Measurements from ENCODE around the gene DCLRE1C. TPM values are rescaled to one million over a fixed set of nuclear protein-coding genes. Genes with fewer than 3 reads are reported as not detected.
"Not testable (repeated sequence)": the region's sequence is repeated elsewhere in the genome, so short reads cannot be mapped to it uniquely, and the experiment has no call there.

The DCLRE1C gene
- polyA plus RNA-seq (2013, experiment 1 of 2) = 2.3 TPM
- polyA plus RNA-seq (2013, experiment 2 of 2) = 2.1 TPM

DNA sequence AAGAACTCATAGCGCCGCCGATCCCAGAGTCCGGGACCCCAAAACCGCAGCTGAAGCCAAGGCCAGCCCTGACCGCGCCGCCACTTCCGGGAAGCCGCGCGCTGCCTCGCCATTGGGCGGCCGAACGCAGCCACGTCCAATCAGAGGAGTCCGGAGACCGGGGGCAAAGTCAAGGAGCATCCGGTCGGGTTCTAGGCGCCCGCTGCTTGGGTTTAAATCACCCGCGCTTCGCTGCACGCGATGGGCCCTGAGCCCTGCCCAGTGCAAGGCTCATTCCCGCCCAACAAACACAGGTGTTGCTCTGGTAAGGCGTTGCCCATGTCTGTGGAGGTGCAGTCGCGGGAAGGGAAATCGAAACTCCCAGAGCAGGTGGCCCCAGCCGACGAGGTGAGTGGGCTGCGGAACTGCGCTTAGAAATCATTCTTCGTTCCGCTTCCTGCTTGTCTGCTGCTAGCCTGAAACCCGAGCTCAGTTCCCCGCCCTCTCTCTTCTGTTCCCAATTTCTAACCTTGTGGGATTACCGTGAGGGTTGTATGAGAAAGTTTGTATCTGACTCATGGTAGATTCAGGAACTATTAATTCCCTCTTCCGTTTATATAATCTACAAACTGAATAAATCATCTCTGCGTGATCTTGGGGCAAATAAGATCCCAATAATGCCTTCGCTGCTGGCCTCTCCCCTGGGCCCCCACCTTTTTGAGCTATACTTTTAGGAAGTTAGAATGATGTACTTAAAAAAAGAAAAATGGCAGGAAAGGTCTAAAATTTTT lies at the start of gene DCLRE1C:
Gene DCLRE1C (minus strand): TSS at position 96 of the 770 bp plus-strand sequence. CDS start 86 bp downstream, at position 10.
- peak within 1 kb of the TSS; percentile 89 for H3K56ac ChIP-seq (ENCODE audit: low read length)

DNA sequence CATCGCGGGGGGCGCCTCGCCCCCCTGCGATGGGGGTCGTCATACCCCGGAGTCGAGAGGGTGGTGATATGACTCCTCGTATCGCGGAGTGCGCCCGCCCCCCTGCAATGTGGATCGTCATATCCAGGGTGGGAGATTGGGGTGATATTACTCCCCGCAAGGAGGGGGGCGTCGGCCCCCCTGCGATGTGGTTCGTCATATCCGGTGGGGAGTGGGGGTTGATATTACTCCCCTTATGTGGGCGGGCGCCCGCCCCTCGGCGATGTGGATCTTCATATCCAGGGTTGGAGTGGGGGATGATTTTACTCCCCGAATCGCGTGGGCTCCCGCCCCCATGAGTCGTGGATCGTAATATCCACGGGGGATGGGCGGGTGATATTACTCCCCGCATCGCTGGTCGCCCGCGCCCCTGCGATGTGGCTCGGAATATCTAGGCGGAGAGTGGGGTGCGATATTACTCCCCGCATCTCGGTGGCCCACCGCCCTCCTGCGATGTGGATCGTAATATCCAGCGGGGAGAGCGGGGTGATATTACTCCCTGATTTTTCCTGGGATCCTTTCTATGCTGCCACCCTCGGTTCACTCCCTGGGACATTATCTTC lies 42.2 kb upstream of the DCLRE1C start:
- Histone ChIP-seq H3K9ac (ENCODE audit: low read length) (no peak overlapping the region), H3K27ac (ENCODE audit: low read depth, low read length) (no peak overlapping the region), H4K5ac (ENCODE audit: low read length) (no peak overlapping the region), H3K79me2 (ENCODE audit: control insufficient read depth, insufficient read depth, low read length) (no peaks in the 10 kb centered on the region), H3K79me1 (ENCODE audit: low read length) (no peaks in the 10 kb centered on the region), H3K4me2 (ENCODE audit: low read length) (no peak overlapping the region), H4K8ac (ENCODE audit: low read depth, low read length) (no peak overlapping the region), H2BK5ac (ENCODE audit: low read length) (no peak overlapping the region), H2AK5ac (ENCODE audit: low read length) (no peak overlapping the region), H3K4ac (ENCODE audit: low read depth, low read length) (no peak overlapping the region), H3K18ac (ENCODE audit: low read length) (no peak overlapping the region), H2BK120ac (ENCODE audit: low read depth, low read length) (no peak overlapping the region), H3K27me3 (ENCODE audit: insufficient read depth, low read length, poor library complexity) (no peaks in the 10 kb centered on the region), H3K36me3 (ENCODE audit: control insufficient read depth, insufficient read depth, low read length) (no peaks in the 10 kb centered on the region), H3K4me1 (ENCODE audit: control insufficient read depth, low read depth, low read length) (no peaks in the 10 kb centered on the region), H2BK15ac (replicated peaks; ENCODE audit: low read depth) (no peak overlapping the region), H3K23ac (ENCODE audit: low read length) (no peak overlapping the region), H3K4me3 (ENCODE audit: low read length) (no peak overlapping the region), H3K56ac (ENCODE audit: low read length) (no peak overlapping the region)
- DNase-seq = no peak
- no CpG with 5 or more reads among the region's 50 CpGs for WGBS (ENCODE audit: extremely low coverage, insufficient coverage, low lambda C conversion rate)

More for the DNA sequence above, at the start of gene DCLRE1C:
- no peak within 1 kb of the TSS for H4K8ac ChIP-seq (ENCODE audit: low read depth, low read length)
- no peak within 1 kb of the TSS for H3K23ac ChIP-seq (ENCODE audit: low read length)
- H2BK120ac ChIP-seq (ENCODE audit: low read depth, low read length) = no peak within 1 kb of the TSS
- peaks cover 3% of the 10 kb centered on the region for H3K4me1 ChIP-seq (ENCODE audit: control insufficient read depth, low read depth, low read length)
- no CpG with 5 or more reads among the region's 45 CpGs for WGBS (ENCODE audit: extremely low coverage, insufficient coverage, low lambda C conversion rate)
- no peaks in the 10 kb centered on the region for H3K79me1 ChIP-seq (ENCODE audit: low read length)
- peak; percentile 91 for DNase-seq
- peak within 1 kb of the TSS; percentile 64 for H3K18ac ChIP-seq (ENCODE audit: low read length)
- H3K4ac ChIP-seq (ENCODE audit: low read depth, low read length) = no peak within 1 kb of the TSS
- no peaks in the 10 kb centered on the region for H3K36me3 ChIP-seq (ENCODE audit: control insufficient read depth, insufficient read depth, low read length)
- no peaks in the 10 kb centered on the region for H3K27me3 ChIP-seq (ENCODE audit: insufficient read depth, low read length, poor library complexity)
- H3K4me2 ChIP-seq (ENCODE audit: low read length) = peak within 1 kb of the TSS; percentile 69
- H2BK15ac ChIP-seq (replicated peaks; ENCODE audit: low read depth) = no peak within 1 kb of the TSS
- no peak within 1 kb of the TSS for H2BK5ac ChIP-seq (ENCODE audit: low read length)
- peak within 1 kb of the TSS; percentile 7 for H3K27ac ChIP-seq (ENCODE audit: low read depth, low read length)
- H3K9ac ChIP-seq (ENCODE audit: low read length) = peak within 1 kb of the TSS; percentile 67
- peak within 1 kb of the TSS; percentile 65 for H3K4me3 ChIP-seq (ENCODE audit: low read length)
- H2AK5ac ChIP-seq (ENCODE audit: low read length) = no peak within 1 kb of the TSS
- no peaks in the 10 kb centered on the region for H3K79me2 ChIP-seq (ENCODE audit: control insufficient read depth, insufficient read depth, low read length)
- no peak within 1 kb of the TSS for H4K5ac ChIP-seq (ENCODE audit: low read length)

DNA sequence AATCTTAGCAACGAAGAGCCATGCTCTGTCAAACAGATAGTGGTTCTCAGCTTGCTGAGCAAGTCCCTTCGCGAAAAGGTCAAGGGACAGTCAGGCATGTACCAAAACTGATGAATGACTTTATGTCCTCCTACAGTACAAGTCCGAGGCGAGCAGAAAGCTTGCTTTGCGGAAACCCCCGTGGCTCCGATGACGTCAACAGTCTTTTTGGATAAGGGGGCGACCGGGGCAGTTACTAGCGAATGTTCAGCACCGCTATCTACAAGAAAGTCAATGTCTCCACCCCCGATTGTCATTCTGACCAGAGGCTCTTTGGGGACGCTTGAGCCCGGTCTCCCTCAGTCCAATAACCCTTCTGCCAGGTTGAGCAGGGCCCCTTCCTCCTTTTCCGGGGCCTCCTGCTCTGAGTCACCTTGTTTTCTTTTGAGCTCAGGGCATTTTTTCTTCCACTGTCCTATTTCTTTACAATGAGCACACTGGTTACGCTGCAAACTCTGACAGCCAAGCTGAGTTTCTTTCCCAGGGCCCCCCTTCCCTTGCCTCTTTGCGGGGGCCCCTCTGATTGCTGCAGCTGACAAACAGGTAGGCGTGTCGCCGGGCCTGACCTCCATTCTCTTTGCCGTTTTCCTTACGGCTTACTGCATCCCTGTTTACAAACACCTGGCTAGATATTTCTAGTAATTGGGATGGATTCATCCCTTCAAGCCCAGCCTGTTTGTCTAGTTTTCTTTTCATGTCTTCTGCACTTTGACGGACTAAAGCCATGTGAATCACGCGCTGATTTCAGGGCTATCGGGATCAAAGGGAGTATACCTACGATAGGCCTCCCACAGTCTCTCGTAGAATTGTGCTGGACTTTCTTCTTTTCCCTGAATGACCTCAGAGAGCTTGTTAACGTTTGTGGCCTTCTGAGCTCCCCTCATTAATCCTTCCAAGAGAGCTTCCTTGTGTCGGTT lies 39.9 kb upstream of the DCLRE1C start:
- H3K18ac ChIP-seq (ENCODE audit: low read length); H3K9ac ChIP-seq (ENCODE audit: low read length); H2BK120ac ChIP-seq (ENCODE audit: low read depth, low read length); H3K27me3 ChIP-seq (ENCODE audit: insufficient read depth, low read length, poor library complexity); H4K8ac ChIP-seq (ENCODE audit: low read depth, low read length); H3K79me2 ChIP-seq (ENCODE audit: control insufficient read depth, insufficient read depth, low read length); H3K79me1 ChIP-seq (ENCODE audit: low read length); H2BK5ac ChIP-seq (ENCODE audit: low read length); H3K23ac ChIP-seq (ENCODE audit: low read length); H3K27ac ChIP-seq (ENCODE audit: low read depth, low read length); H3K4me3 ChIP-seq (ENCODE audit: low read length); H3K56ac ChIP-seq (ENCODE audit: low read length); H2BK15ac ChIP-seq (replicated peaks; ENCODE audit: low read depth); H3K36me3 ChIP-seq (ENCODE audit: control insufficient read depth, insufficient read depth, low read length); H4K5ac ChIP-seq (ENCODE audit: low read length); H3K4me1 ChIP-seq (ENCODE audit: control insufficient read depth, low read depth, low read length); DNase-seq; H2AK5ac ChIP-seq (ENCODE audit: low read length); H3K4me2 ChIP-seq (ENCODE audit: low read length); H3K4ac ChIP-seq (ENCODE audit: low read depth, low read length): not testable (repeated sequence)
- no CpG with 5 or more reads among the region's 32 CpGs for WGBS (ENCODE audit: extremely low coverage, insufficient coverage, low lambda C conversion rate)

DNA sequence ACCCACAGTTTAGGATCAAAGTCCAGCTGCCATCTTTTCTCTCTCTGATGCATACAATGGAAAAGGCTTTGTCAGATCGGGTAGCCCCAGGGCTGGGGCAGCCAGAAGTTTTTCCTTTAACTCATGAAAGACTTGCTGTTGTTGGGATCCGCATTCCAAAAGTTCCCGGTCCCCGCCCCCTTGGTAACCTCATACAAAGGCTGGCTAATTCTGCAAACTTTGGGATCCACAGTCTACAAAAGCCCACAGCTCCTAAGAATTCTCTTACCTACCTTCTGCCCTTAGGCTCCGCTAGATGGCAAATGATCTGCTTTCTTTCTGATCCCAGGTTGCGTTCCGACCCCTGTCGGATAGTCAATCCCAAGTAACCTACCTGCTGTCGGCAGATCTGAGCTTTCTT lies 38.4 kb upstream of the DCLRE1C start:
- not testable (repeated sequence) for H3K4me3 ChIP-seq (ENCODE audit: low read length); H4K8ac ChIP-seq (ENCODE audit: low read depth, low read length); H2BK15ac ChIP-seq (replicated peaks; ENCODE audit: low read depth); H3K4me2 ChIP-seq (ENCODE audit: low read length); H3K79me2 ChIP-seq (ENCODE audit: control insufficient read depth, insufficient read depth, low read length); H3K27me3 ChIP-seq (ENCODE audit: insufficient read depth, low read length, poor library complexity); H3K79me1 ChIP-seq (ENCODE audit: low read length); H3K23ac ChIP-seq (ENCODE audit: low read length); H3K4ac ChIP-seq (ENCODE audit: low read depth, low read length); H4K5ac ChIP-seq (ENCODE audit: low read length); H3K36me3 ChIP-seq (ENCODE audit: control insufficient read depth, insufficient read depth, low read length); H3K56ac ChIP-seq (ENCODE audit: low read length); H3K4me1 ChIP-seq (ENCODE audit: control insufficient read depth, low read depth, low read length); H3K9ac ChIP-seq (ENCODE audit: low read length); H2BK5ac ChIP-seq (ENCODE audit: low read length); H2AK5ac ChIP-seq (ENCODE audit: low read length); H3K27ac ChIP-seq (ENCODE audit: low read depth, low read length); H2BK120ac ChIP-seq (ENCODE audit: low read depth, low read length); H3K18ac ChIP-seq (ENCODE audit: low read length)
- no CpG with 5 or more reads among the region's 9 CpGs for WGBS (ENCODE audit: extremely low coverage, insufficient coverage, low lambda C conversion rate)
- peak; percentile 61 for DNase-seq

DNA sequence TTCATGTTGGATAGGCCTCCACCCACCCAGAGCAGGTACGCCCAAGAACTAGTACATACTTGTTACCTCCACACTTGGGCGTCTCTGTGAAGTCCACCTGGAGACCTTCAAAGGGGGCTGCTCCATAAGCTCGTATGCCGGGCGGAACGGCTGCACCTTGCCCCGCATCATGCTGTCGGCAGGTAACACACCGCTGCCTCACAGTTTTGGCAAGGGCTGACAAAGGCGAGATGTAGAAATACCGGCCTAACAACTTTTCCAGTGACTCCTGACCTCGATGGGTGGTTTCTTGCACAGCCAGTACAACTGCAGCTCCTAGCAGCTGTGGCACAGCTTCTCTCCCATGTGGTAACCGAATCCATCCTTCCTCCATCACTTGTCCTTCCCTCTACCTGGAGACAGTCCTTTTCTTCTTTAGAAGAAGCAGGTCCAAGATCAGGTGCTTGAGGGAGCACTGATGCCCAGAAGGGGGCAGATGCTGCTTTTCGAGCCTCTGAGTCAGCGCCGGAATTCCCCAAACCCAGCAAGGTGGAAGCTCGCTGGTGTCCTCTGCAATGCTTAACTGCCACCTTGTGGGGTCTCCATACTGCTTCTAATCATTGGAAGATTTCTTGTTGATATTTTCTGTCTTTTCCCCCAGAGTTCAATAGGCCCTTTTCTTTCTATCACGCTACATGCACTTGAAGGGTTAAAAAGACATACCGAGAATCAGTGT lies 37.3 kb upstream of the DCLRE1C start:
- not testable (repeated sequence) for H3K79me2 ChIP-seq (ENCODE audit: control insufficient read depth, insufficient read depth, low read length); H3K23ac ChIP-seq (ENCODE audit: low read length); H2BK5ac ChIP-seq (ENCODE audit: low read length); H3K79me1 ChIP-seq (ENCODE audit: low read length); H2BK15ac ChIP-seq (replicated peaks; ENCODE audit: low read depth); H3K4me3 ChIP-seq (ENCODE audit: low read length); H4K5ac ChIP-seq (ENCODE audit: low read length); H3K18ac ChIP-seq (ENCODE audit: low read length); H3K4me2 ChIP-seq (ENCODE audit: low read length); H2BK120ac ChIP-seq (ENCODE audit: low read depth, low read length); H2AK5ac ChIP-seq (ENCODE audit: low read length); H3K4me1 ChIP-seq (ENCODE audit: control insufficient read depth, low read depth, low read length); H3K27ac ChIP-seq (ENCODE audit: low read depth, low read length); H4K8ac ChIP-seq (ENCODE audit: low read depth, low read length); H3K27me3 ChIP-seq (ENCODE audit: insufficient read depth, low read length, poor library complexity); H3K36me3 ChIP-seq (ENCODE audit: control insufficient read depth, insufficient read depth, low read length); H3K4ac ChIP-seq (ENCODE audit: low read depth, low read length); H3K56ac ChIP-seq (ENCODE audit: low read length); H3K9ac ChIP-seq (ENCODE audit: low read length)
- no CpG with 5 or more reads among the region's 19 CpGs for WGBS (ENCODE audit: extremely low coverage, insufficient coverage, low lambda C conversion rate)
- DNase-seq = peak; percentile 71

All from mesendoderm (in vitro differentiated cells).